ENCODE measurements around the gene DPY19L1. TPM values are rescaled to one million over a fixed set of nuclear protein-coding genes. Genes with fewer than 3 reads are reported as not detected.
"Not testable (repeated sequence)": the region's sequence is repeated elsewhere in the genome, so short reads cannot be mapped to it uniquely, and the experiment has no call there.

DPY19L1 gene
- total RNA-seq, 1 experiment from 2014 or later, result 51.2 TPM

GRCh38 chr7:34918198-34918861 is 119.0 kb downstream of the DPY19L1 start:
- DNase-seq (ENCODE audit: low read depth), result not testable (repeated sequence)

- not testable (repeated sequence) for DNase-seq (ENCODE audit: low read depth)
Measured at GRCh38 chr7:34917515-34917914, 119.8 kb downstream of the DPY19L1 start.

GRCh38 chr7:34916267-34916666 is 121.0 kb downstream of the DPY19L1 start:
- DNase-seq (ENCODE audit: low read depth), result no peak

GRCh38 chr7:34912236-34912635 is 125.0 kb downstream of the DPY19L1 start:
- no peak for DNase-seq (ENCODE audit: low read depth)

GRCh38 chr7:34906266-34906850 is 130.9 kb downstream of the DPY19L1 start:
- DNase-seq (ENCODE audit: low read depth), result not testable (repeated sequence)

- DNase-seq (ENCODE audit: low read depth), result no peak
Measured at GRCh38 chr7:34904987-34905386, 132.3 kb downstream of the DPY19L1 start.

GRCh38 chr7:34903921-34904320 is 133.4 kb downstream of the DPY19L1 start:
- DNase-seq (ENCODE audit: low read depth), result not testable (repeated sequence)

- DNase-seq (ENCODE audit: low read depth), result no peak
Measured at GRCh38 chr7:34902182-34902581, 135.1 kb downstream of the DPY19L1 start.

GRCh38 chr7:34900891-34901513 is 136.3 kb downstream of the DPY19L1 start:
- DNase-seq (ENCODE audit: low read depth), result peak; percentile 5

GRCh38 chr7:34895202-34895601 is 142.1 kb downstream of the DPY19L1 start:
- no peak for DNase-seq (ENCODE audit: low read depth)

- no peak for DNase-seq (ENCODE audit: low read depth)
Measured at GRCh38 chr7:34889951-34890350, 147.3 kb downstream of the DPY19L1 start.

- no peak for DNase-seq (ENCODE audit: low read depth)
Measured at GRCh38 chr7:34886856-34887255, 150.4 kb downstream of the DPY19L1 start.

- DNase-seq (ENCODE audit: low read depth), result not testable (repeated sequence)
Measured at GRCh38 chr7:34883855-34884254, 153.4 kb downstream of the DPY19L1 start.

- DNase-seq (ENCODE audit: low read depth), result no peak
Measured at GRCh38 chr7:34879871-34880270, 157.4 kb downstream of the DPY19L1 start.

- not testable (repeated sequence) for DNase-seq (ENCODE audit: low read depth)
Measured at GRCh38 chr7:34878944-34879735, 158.1 kb downstream of the DPY19L1 start.

Other genes with a start within 250 kb of the DPY19L1 start
- 2.1 and 4.3 TPM in 2 replicates for gene TBX20, start 216.6 kb upstream of the DPY19L1 start, total RNA-seq (2014; rRNA removed; shearing (Covaris generic))